GM21619 (cell line): ENCODE measurements around the gene EFCAB6.

Experiments
- ATAC-seq: cut with Tn5 transposase; IDR thresholded peaks from one replicate; pipeline ENCODE4 v1.9.1; 2021; ENCODE audit not compliant: unreplicated experiment

Gene EFCAB6

GRCh38 chr22:43534916-43535315 is 277.2 kb downstream of the EFCAB6 start:
- no peak for ATAC-seq

DNA sequence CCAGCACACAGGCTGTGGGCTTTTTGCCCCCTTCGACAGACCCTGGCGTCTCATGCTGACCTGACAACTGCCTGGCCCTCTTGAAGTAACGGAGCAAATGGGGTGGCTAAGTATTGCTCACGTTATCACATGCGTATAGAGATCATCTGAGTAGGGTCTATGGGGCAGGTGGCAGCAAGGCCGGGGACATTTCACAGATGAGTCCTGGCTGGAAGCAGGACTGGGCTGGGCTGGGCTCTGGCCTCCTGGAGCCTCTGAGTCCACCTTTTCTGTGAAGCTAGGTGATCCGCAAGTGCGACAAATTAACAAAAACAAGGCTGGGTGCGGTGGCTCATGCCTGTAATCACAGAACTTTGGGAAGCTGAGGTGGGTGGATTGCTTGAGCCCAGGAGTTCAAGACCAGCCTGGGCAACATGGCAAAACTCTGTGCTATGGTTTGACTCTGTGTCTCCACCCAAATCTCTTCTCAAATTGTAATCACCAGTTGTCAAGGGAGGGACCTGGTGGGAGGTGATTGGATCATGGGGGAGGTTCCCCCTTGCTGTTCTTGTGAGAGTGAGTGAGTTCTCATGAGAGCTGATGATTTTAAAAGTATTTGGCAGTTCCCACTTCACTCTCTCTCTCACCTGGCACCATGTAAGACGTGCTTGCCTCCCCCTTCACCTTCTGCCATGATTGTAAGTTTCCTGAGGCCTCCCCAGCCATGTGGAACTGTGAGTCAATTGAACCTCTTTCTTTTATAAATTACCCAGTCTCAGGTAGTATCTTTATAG is 278.3 kb downstream of the EFCAB6 start:
- ATAC-seq = no peak

DNA sequence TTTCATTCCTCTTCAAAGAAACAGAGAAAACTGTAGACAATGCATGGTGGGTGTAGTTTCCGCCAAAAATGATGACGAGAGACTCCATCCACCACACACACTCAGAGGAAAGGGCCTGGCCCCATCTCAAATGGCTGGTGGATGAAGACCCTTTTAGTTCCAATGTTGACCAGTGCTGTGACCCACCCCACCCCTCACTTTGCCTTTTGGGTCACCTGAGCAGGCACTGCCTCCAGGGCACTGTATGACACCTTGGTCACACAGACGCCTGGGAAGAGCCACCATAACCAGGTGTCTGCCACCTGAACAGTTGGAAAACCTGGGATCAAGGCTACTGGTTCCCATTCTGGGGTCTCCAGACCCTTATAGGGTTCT is 279.0 kb downstream of the EFCAB6 start:
- ATAC-seq = no peak

- no peak for ATAC-seq
These were observed 279.6 kb downstream of the EFCAB6 start for GRCh38 chr22:43532301-43533155.

DNA sequence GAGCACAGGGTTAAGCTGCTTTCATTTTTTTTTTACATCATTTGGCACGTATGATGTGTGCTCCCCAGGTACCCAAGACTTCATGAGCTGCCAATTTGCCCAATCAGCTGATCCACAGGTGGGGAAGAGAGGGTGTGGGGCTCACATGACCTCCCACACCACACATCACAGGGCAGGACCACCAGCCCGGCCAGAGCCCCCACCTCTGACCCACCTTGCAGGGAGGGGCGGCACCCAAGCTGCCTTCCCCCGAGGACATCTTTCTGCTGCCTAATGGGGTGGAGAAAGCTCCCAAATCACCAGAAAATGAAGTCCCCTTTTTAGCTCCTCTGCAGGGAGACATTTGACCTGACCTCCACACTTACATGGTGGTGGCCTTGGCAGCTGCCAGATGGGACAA is 280.5 kb downstream of the EFCAB6 start:
- no peak for ATAC-seq

GRCh38 chr22:43530349-43531201 is 281.5 kb downstream of the EFCAB6 start:
- ATAC-seq = no peak

GRCh38 chr22:43529934-43530333 is 282.2 kb downstream of the EFCAB6 start:
- ATAC-seq = no peak

DNA sequence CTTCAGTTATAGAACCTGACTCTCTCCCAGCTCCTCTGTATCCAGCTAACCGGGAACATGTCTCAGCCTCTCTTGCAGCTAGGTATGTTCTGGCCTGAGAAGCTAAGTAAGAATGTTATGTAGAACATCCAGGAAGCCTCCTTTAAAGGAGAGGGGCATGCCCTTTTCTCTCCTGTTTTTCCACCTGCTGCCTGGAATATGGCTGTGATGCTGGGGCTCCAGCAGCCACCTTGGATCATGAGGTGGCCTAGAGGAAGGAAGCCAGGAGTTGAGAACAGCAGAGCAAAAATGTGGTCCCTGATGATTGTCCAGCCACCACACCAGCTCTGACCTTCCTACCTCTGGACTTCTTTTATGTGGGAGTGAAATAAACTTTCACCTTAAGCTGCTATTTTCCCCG is 282.6 kb downstream of the EFCAB6 start:
- no peak for ATAC-seq

- no peak for ATAC-seq
These were observed 283.3 kb downstream of the EFCAB6 start for GRCh38 chr22:43528601-43529360.

GRCh38 chr22:43526946-43527345 is 285.2 kb downstream of the EFCAB6 start:
- ATAC-seq = no peak

DNA sequence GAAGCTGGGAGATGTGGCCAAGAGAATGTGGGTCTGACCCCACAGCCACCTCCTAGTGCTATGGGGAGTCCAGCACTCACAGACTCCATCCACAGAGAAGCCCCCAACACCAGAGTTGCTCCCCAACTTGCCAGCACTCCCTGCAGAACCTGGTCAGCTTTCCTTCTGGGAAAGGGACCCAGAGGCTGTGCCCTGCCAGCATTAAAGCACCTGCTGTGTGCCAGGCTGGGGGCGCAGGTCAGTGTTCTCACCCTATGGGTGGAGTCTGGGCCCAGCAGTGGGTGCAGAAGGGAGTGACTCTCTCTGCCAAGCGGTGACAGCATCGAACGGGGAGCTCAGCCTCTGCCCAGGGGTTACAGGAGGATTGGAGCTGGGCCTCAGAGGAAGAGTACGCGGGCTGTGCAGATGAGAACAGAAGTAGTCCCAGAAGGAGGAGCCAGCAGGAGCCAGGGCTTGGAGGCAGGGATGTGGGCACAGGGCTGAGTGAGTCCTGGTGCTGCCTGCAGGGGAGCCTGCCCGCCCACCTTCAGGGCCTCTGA is 285.9 kb downstream of the EFCAB6 start:
- no peak for ATAC-seq

- no peak for ATAC-seq
These were observed 290.4 kb downstream of the EFCAB6 start for GRCh38 chr22:43521716-43522115.

DNA sequence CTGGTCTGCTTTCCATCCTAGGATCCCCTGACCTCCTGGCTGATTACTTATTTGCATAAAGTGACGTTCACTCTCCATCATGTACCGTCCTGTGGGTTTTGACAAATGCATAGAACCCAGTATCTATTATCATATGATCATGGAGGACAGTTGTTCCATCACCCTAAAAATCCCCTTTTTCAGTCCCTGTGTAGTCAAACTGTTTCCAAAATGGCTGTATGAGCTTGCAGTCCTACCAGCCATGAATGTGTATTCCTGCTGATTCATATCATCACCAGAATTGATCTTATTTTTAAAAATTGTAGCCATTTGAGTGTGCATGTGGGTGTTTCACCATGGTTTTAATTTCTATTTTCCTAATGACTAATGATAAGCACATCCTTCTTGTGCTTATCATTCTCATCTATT is 291.5 kb downstream of the EFCAB6 start:
- no peak for ATAC-seq

- no peak for ATAC-seq
These were observed 295.0 kb downstream of the EFCAB6 start for GRCh38 chr22:43516996-43517635.

DNA sequence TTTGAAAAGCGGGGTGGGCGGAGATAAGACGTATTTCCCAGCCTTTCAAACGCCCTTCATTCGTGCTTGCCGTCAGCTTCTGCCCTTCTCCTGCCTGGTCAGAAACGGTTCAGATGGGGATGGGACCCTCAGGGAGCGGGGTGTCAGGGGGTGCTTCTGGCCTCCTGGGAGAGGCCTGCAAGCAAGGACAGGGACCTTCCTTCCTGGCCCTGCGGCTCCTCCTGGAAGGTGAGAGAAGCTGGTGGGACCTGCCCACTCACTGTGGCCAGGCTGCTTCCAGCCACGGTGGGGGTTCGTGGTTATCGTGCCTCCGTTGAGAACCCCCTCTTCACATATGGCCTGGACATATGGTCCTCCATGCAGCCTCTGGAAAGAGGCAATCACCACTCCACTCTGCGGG is 295.7 kb downstream of the EFCAB6 start:
- ATAC-seq = no peak

DNA sequence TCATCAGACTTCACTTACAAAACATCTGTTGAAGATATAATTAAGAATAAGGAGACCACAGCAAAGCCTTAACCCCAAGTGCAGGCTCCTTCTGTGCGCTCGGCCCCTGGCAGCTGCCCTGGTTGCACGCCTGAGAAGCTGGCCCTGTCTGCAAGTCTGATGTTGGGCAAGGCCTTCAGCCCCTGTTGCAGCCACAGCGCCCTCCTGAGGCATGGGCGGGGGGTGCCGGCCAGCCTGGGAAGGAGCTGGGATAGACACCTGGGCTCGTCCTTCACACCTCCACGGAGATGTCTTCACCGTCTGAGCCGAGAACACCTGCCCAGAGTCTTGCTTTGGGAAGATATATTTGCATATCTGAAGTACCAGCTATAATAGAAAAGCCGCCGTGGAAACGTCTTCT is 296.2 kb downstream of the EFCAB6 start:
- ATAC-seq = no peak

DNA sequence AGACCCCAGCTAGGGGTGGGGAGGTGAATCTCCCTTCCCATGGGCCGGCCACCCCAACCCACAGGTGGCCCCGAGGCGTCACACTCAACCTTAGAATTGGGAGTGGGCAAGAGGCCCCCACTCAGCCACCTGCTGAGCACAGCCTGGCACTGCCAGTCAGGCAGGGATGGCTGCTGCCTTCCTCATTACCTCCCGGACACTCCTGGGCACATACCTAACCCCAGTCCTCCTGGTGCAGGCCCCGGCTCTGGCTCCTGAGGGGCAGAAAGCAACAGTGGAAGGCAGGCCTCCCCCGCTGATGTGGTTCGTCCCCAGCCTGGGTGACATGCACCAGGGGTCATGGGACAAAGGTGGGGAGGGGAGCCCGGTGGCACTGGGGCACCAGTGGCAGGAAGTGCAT is 296.7 kb downstream of the EFCAB6 start:
- ATAC-seq = no peak

DNA sequence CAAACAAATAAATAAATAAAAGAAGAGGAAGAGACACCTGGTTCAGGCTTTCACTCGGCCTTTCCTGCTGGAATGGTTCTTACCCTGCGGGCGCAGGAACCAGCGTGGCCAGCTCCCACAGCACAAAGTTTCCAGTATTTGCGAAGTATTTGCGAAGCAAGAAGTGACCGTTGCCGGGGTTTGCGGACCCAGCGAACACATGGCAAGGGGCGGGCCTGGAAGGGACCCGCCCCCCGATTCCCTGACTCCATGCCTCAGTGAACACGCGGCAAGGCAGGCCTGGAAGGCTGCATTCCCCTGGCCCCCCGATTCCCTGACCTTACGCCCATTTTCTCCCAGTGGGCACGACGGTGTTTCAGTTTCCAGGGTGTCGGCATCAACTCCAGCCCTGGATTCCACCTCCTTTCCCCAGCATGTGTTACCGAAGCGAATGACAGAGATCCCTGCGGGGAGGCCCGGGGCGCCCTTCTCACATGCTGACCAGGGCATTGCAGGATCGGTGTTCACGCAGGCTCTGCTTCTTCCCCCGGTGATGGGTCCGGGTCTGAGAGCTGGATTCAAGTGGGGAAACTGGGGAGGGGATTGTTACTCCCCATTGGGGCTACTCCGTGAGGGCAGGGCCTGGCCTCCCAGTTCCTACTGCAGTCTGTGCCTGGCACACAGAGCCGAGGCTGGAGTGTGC is 297.5 kb downstream of the EFCAB6 start:
- ATAC-seq = no peak

DNA sequence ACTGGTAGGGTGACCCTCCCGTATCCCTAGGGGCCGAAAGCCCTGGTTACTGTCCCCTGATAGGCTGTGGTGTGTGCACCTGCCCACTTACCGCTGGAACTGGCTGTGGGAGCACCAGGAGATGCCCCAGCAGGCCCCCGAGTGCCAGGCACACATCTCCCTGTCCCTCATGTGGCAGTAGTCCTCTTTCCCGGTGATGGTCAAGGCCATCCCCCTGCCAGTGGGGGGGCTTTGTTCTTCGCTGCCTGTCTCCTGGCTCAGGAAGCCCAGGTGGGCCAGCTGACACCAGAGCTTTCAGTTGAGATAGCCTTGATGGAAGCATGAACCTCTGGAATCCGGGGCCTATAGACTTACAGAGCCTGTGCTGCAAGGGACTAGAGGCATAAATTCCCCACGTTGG is 299.8 kb downstream of the EFCAB6 start:
- no peak for ATAC-seq
